ENCODE results near the gene EIF5A2.
A peak's percentile ranks its signal among the peaks of the same experiment; 100 is the strongest.
"Not testable (repeated sequence)": the region's sequence is repeated elsewhere in the genome, so short reads cannot be mapped to it uniquely, and the experiment has no call there.

The EIF5A2 gene

GRCh38 chr3:170896781-170897180, 11.7 kb downstream of the EIF5A2 start:
- no peak for DNase-seq (ENCODE audit: low read depth)

GRCh38 chr3:170896333-170896732, 12.1 kb downstream of the EIF5A2 start:
- DNase-seq (ENCODE audit: low read depth), result not testable (repeated sequence)

- no peak for DNase-seq (ENCODE audit: low read depth)
These were observed 14.5 kb downstream of the EIF5A2 start for GRCh38 chr3:170893895-170894294.

GRCh38 chr3:170889630-170890029, 18.8 kb downstream of the EIF5A2 start:
- DNase-seq (ENCODE audit: low read depth), result no peak

GRCh38 chr3:170889132-170889531, 19.3 kb downstream of the EIF5A2 start:
- no peak for DNase-seq (ENCODE audit: low read depth)

- DNase-seq (ENCODE audit: low read depth), result not testable (repeated sequence)
These were observed 24.1 kb downstream of the EIF5A2 start for GRCh38 chr3:170884109-170884930.

GRCh38 chr3:170878688-170879087, 29.7 kb downstream of the EIF5A2 start:
- DNase-seq (ENCODE audit: low read depth), result not testable (repeated sequence)

- not testable (repeated sequence) for DNase-seq (ENCODE audit: low read depth)
These were observed 31.1 kb downstream of the EIF5A2 start for GRCh38 chr3:170877311-170877710.

- no peak for DNase-seq (ENCODE audit: low read depth)
These were observed 31.9 kb downstream of the EIF5A2 start for GRCh38 chr3:170876537-170876936.

GRCh38 chr3:170869645-170870593, 38.5 kb downstream of the EIF5A2 start, which contains the start of gene RPL22L1:
TSS of gene RPL22L1 (minus strand) at chr3:170870195. CDS start at chr3:170870167, 28 bp downstream.
- DNase-seq (ENCODE audit: low read depth), result peak; percentile 96

- no peak for DNase-seq (ENCODE audit: low read depth)
These were observed 39.2 kb downstream of the EIF5A2 start for GRCh38 chr3:170869239-170869590.

GRCh38 chr3:170868577-170869238, 39.7 kb downstream of the EIF5A2 start:
- no peak for DNase-seq (ENCODE audit: low read depth)

GRCh38 chr3:170867143-170867937, 41.1 kb downstream of the EIF5A2 start:
- no peak for DNase-seq (ENCODE audit: low read depth)

- no peak for DNase-seq (ENCODE audit: low read depth)
These were observed 41.9 kb downstream of the EIF5A2 start for GRCh38 chr3:170866499-170866898.

GRCh38 chr3:170865209-170866094, 43.0 kb downstream of the EIF5A2 start:
- DNase-seq (ENCODE audit: low read depth), result no peak

- DNase-seq (ENCODE audit: low read depth), result no peak
These were observed 43.8 kb downstream of the EIF5A2 start for GRCh38 chr3:170864525-170865208.

GRCh38 chr3:170863816-170864215, 44.6 kb downstream of the EIF5A2 start:
- DNase-seq (ENCODE audit: low read depth), result no peak

- peak; percentile 59 for DNase-seq (ENCODE audit: low read depth)
These were observed 45.6 kb downstream of the EIF5A2 start for GRCh38 chr3:170862618-170863374.

GRCh38 chr3:170858599-170858998, 49.8 kb downstream of the EIF5A2 start:
- DNase-seq (ENCODE audit: low read depth), result no peak
